Mesenchymal stem cell (in vitro differentiated cells and primary cell): ENCODE results near the gene CFAP69.
A peak's percentile ranks its signal among the peaks of the same experiment; 100 is the strongest.

Experiments
- DNase-seq: peaks from one replicate; pipeline ENCODE4 v3.0.0-alpha.2; 2013
- H2AFZ ChIP-seq: one replicate; pipeline ENCODE4 v1.6.1; 2013; ENCODE audit warnings: low read depth, mild to moderate bottlenecking, control low read depth, inconsistent platforms, low read length, moderate library complexity
- H2AK5ac ChIP-seq: 2 replicates; pipeline ENCODE4 v1.6.1; 2013; ENCODE audit warnings: low read length, moderate library complexity, mild to moderate bottlenecking, inconsistent platforms; ENCODE audit not compliant: severe bottlenecking
- H2BK120ac ChIP-seq: one replicate; pipeline ENCODE4 v1.6.1; 2013; ENCODE audit warnings: low read depth, mild to moderate bottlenecking, inconsistent platforms, low read length, moderate library complexity
- H2BK12ac ChIP-seq, 2 experiments: one replicate each; pipeline ENCODE4 v1.6.1; 2013; ENCODE audit warnings: inconsistent platforms in 2 of 2, low read length in 2 of 2, mild to moderate bottlenecking in 2 of 2, moderate library complexity in 2 of 2, control low read depth in 1 of 2
- H2BK15ac ChIP-seq: one replicate; pipeline ENCODE4 v1.6.1; 2013; ENCODE audit warnings: mild to moderate bottlenecking, low read depth, inconsistent platforms; ENCODE audit not compliant: poor library complexity, severe bottlenecking
- H2BK5ac ChIP-seq: 2 replicates; pipeline ENCODE4 v1.6.1; 2013; ENCODE audit warnings: low read depth, mild to moderate bottlenecking, low read length, control low read depth, inconsistent platforms; ENCODE audit not compliant: poor library complexity, severe bottlenecking
- H3K14ac ChIP-seq, 2 experiments: one replicate each; pipeline ENCODE4 v1.6.1; 2013; ENCODE audit warnings: inconsistent platforms in 2 of 2, low read length in 2 of 2, control low read depth in 1 of 2, mild to moderate bottlenecking in 1 of 2, moderate library complexity in 1 of 2
- H3K18ac ChIP-seq, 2 experiments: one replicate each; pipeline ENCODE4 v1.6.1; 2013; ENCODE audit warnings: inconsistent platforms in 2 of 2, low read length in 2 of 2, control low read depth in 1 of 2, low read depth in 1 of 2, mild to moderate bottlenecking in 1 of 2
- H3K23ac ChIP-seq, 2 experiments: one replicate each; pipeline ENCODE4 v1.6.1; 2013; ENCODE audit warnings: inconsistent platforms in 2 of 2, low read length in 2 of 2, mild to moderate bottlenecking in 2 of 2, moderate library complexity in 2 of 2, control low read depth in 1 of 2
- H3K27ac ChIP-seq: 2 replicates; pipeline ENCODE4 v1.5.1; 2013; ENCODE audit warnings: mild to moderate bottlenecking, moderate library complexity, low read length, control low read depth, inconsistent platforms; ENCODE audit not compliant: poor library complexity, severe bottlenecking
- H3K27me3 ChIP-seq, 2 experiments: 2 replicates each; pipeline versions ENCODE4 v1.6.1 to v1.7.0; 2013; ENCODE audit warnings: low read length in 2 of 2, mild to moderate bottlenecking in 2 of 2, moderate library complexity in 2 of 2, control low read depth in 1 of 2, inconsistent platforms in 1 of 2; ENCODE audit not compliant: control insufficient read depth in 1 of 2, insufficient read depth in 1 of 2
- H3K36me3 ChIP-seq, 2 experiments: 2 replicates each; pipeline versions ENCODE4 v1.6.1 to v1.7.0; 2013; ENCODE audit warnings: low read length in 2 of 2, control low read depth in 1 of 2, inconsistent platforms in 1 of 2, low read depth in 1 of 2, mild to moderate bottlenecking in 1 of 2; ENCODE audit not compliant: insufficient read depth in 2 of 2, control insufficient read depth in 1 of 2
- H3K4ac ChIP-seq, 2 experiments: one replicate each; pipeline ENCODE4 v1.6.1; 2013; ENCODE audit warnings: inconsistent platforms in 2 of 2, low read length in 2 of 2, mild to moderate bottlenecking in 2 of 2, moderate library complexity in 2 of 2, control low read depth in 1 of 2, low read depth in 1 of 2
- H3K4me1 ChIP-seq: 2 replicates; pipeline ENCODE4 v1.6.1; 2013; ENCODE audit warnings: low read depth, low read length, control low read depth; ENCODE audit not compliant: control insufficient read depth, insufficient read depth
- H3K4me2 ChIP-seq: 2 replicates; pipeline ENCODE4 v1.6.1; 2013; ENCODE audit warnings: low read length, mild to moderate bottlenecking, inconsistent platforms; ENCODE audit not compliant: poor library complexity, severe bottlenecking
- H3K4me3 ChIP-seq, 2 experiments: 2 replicates each; pipeline versions ENCODE4 v1.5.1 to v1.7.0; 2013; ENCODE audit warnings: low read length in 2 of 2, mild to moderate bottlenecking in 2 of 2, control low read depth in 1 of 2, low read depth in 1 of 2; ENCODE audit not compliant: insufficient read depth in 1 of 2
- H3K79me1 ChIP-seq: replicated peaks from 2 replicates; pipeline ENCODE4 v1.6.1; 2013; ENCODE audit warnings: mild to moderate bottlenecking, control low read depth, low read length, inconsistent platforms; ENCODE audit not compliant: poor library complexity, severe bottlenecking
- H3K9ac ChIP-seq: 2 replicates; pipeline ENCODE4 v1.7.0; 2013; ENCODE audit warnings: mild to moderate bottlenecking, low read length, moderate library complexity
- H3K9me3 ChIP-seq: 2 replicates; pipeline ENCODE4 v1.7.0; 2013; ENCODE audit warnings: mild to moderate bottlenecking, low read length; ENCODE audit not compliant: control insufficient read depth
- H4K8ac ChIP-seq: one replicate; pipeline ENCODE4 v1.6.1; 2013; ENCODE audit warnings: inconsistent platforms, mild to moderate bottlenecking, low read length, moderate library complexity
- H4K91ac ChIP-seq: one replicate; pipeline ENCODE4 v1.6.1; 2013; ENCODE audit warnings: mild to moderate bottlenecking, low read length, inconsistent platforms
- WGBS: methylation state at CpG from one replicate; pipeline ENCODE4 v1.1.7; 2013; ENCODE audit warnings: mixed read lengths; 5-methylcytosine and 5-hydroxymethylcytosine counted together

Gene CFAP69

DNA sequence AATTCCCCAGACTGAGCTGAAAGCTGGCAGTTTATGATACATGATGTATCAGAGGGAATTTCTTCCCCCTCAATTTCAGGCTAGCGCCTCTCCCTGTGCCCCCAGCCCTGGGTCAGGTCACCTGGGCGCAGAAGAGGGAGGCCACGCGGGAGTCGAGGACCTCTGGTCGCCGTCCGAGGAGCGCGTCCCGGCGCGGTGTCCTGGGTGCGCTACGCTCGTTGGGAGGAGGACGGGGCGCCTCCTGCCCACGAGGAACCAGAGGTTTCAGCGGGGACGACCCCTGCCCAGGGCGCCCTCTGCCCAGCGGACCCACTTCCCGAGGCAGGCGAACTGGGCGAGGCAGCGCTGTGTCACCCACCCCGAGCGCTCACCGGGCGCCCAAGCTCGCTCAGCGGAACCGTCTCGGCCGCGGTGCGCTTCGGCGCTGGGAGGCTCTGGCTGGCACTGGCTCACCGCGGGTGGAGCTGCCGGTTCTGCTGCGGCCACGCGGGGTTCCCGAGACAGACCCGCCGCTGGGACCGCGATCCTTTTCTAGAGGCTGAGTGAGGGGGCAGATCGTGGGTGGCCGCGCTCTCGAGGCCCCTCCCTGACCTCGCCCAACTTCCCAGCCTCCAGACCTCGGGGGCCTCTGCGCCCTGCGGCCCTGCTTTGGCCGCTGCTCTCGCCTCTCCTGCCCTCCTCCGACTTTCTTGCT, 76.0 kb downstream of the CFAP69 start, which contains the start of gene FAM237B:
Gene FAM237B (minus strand): TSS at position 504 of the 694 bp plus-strand sequence. CDS start 1,556 bp downstream, outside the sequence.
- no peak within 1 kb of the TSS for H2BK5ac ChIP-seq
- peak within 1 kb of the TSS; percentile 44 to 76 for H3K4me3 ChIP-seq
- no peak within 1 kb of the TSS for H3K27ac ChIP-seq
- peak within 1 kb of the TSS; percentile 56 for H3K9ac ChIP-seq
- no peak within 1 kb of the TSS for H2AK5ac ChIP-seq
- 4% methylated on average over 46 of the region's 62 CpGs for whole genome bisulfite sequencing
- peak; percentile 5 for DNase-seq
- peaks cover 25 to 31% of the 10 kb centered on the region in 2 experiments for H3K27me3 ChIP-seq
- H2BK120ac ChIP-seq: no peak within 1 kb of the TSS
- H2AFZ ChIP-seq: peak within 1 kb of the TSS; percentile 51
- H3K23ac ChIP-seq: no peak within 1 kb of the TSS
- H3K4me1 ChIP-seq: peaks cover 7% of the 10 kb centered on the region
- no peaks in the 10 kb centered on the region for H3K36me3 ChIP-seq
- peak within 1 kb of the TSS; percentile 76 for H3K4me2 ChIP-seq
- no peak within 1 kb of the TSS for H2BK15ac ChIP-seq
- no peaks in the 10 kb centered on the region for H3K9me3 ChIP-seq
- no peak within 1 kb of the TSS for H4K8ac ChIP-seq
- no peak within 1 kb of the TSS for H2BK12ac ChIP-seq
- no peak within 1 kb of the TSS for H3K14ac ChIP-seq
- H4K91ac ChIP-seq: no peak within 1 kb of the TSS
- H3K4ac ChIP-seq: no peak within 1 kb of the TSS
- H3K79me1 ChIP-seq: no peaks in the 10 kb centered on the region
- no peak within 1 kb of the TSS for H3K18ac ChIP-seq

DNA sequence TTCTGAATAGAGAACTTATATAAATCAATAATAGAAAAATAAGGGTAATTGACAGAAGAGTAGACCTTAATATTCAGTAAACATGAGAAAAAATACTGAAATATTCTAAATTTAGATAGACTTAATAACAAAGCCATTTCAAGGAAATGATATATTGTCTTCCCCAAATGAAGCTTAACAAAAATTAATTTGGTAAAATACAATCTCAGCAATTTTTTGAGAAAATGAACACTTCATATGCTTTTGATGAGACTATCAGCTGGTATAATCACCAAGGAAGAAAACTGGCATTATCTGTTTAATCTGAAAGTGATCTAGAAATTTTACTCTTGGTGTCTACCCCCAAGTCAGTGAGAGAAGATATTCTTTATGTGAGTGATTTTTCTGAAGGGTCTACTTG, 77.9 kb downstream of the CFAP69 start:
- Histone ChIP-seq H2BK12ac (no peak overlapping the region), H2BK120ac (no peak overlapping the region), H3K4me3 (no peak overlapping the region), H3K4me1 (peaks cover 7% of the 10 kb centered on the region), H3K9ac (no peak overlapping the region), H3K4me2 (no peak overlapping the region), H3K79me1 (no peaks in the 10 kb centered on the region), H2BK15ac (no peak overlapping the region), H3K4ac (no peak overlapping the region), H3K18ac (no peak overlapping the region), H3K27me3 (peaks cover 25 to 31% of the 10 kb centered on the region in 2 experiments), H3K9me3 (no peaks in the 10 kb centered on the region), H2BK5ac (no peak overlapping the region), H3K23ac (no peak overlapping the region), H2AK5ac (no peak overlapping the region), H4K8ac (no peak overlapping the region), H4K91ac (no peak overlapping the region), H2AFZ (no peak overlapping the region), H3K36me3 (no peaks in the 10 kb centered on the region), H3K14ac (no peak overlapping the region), H3K27ac (no peak overlapping the region)
- DNase-seq: no peak

DNA sequence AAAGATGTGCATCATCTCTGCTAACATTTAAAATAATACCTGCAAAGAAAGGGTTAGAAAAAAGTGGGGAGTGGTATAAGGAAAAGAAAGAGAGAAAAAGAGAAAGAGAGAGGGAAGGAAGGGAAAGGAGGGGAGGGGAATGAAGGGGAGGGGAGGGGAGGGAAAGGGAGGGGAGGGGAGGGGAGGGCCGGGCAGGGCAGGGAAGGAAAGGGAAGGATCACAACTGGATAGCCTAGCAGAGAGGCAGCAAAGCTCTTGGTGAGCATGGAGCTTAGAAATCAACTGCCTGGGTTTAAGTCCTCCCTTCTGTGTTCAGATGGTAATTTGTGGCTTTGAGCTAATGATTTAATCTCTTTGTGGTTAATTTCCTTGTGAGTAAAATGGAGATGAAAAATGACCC, 81.5 kb downstream of the CFAP69 start:
- no peak overlapping the region for H2AK5ac ChIP-seq
- no peak overlapping the region for H3K14ac ChIP-seq
- no peak overlapping the region for H3K18ac ChIP-seq
- no peak overlapping the region for H2BK15ac ChIP-seq
- no peaks in the 10 kb centered on the region for H3K36me3 ChIP-seq
- no peak overlapping the region for H2BK12ac ChIP-seq
- no peaks in the 10 kb centered on the region for H3K9me3 ChIP-seq
- no peak overlapping the region for H2BK5ac ChIP-seq
- 0% methylated on average over 1 of the region's 1 CpG for WGBS
- H3K23ac ChIP-seq: no peak overlapping the region
- H3K79me1 ChIP-seq: no peaks in the 10 kb centered on the region
- no peak overlapping the region for H3K9ac ChIP-seq
- no peaks in the 10 kb centered on the region for H3K4me1 ChIP-seq
- H4K91ac ChIP-seq: no peak overlapping the region
- no peak overlapping the region for H3K27ac ChIP-seq
- no peak overlapping the region for H4K8ac ChIP-seq
- DNase-seq: no peak
- no peak overlapping the region for H2BK120ac ChIP-seq
- H3K27me3 ChIP-seq: peaks cover 6 to 9% of the 10 kb centered on the region in 2 experiments
- H3K4me3 ChIP-seq: no peak overlapping the region
- H3K4me2 ChIP-seq: no peak overlapping the region
- no peak overlapping the region for H3K4ac ChIP-seq
- no peak overlapping the region for H2AFZ ChIP-seq

DNA sequence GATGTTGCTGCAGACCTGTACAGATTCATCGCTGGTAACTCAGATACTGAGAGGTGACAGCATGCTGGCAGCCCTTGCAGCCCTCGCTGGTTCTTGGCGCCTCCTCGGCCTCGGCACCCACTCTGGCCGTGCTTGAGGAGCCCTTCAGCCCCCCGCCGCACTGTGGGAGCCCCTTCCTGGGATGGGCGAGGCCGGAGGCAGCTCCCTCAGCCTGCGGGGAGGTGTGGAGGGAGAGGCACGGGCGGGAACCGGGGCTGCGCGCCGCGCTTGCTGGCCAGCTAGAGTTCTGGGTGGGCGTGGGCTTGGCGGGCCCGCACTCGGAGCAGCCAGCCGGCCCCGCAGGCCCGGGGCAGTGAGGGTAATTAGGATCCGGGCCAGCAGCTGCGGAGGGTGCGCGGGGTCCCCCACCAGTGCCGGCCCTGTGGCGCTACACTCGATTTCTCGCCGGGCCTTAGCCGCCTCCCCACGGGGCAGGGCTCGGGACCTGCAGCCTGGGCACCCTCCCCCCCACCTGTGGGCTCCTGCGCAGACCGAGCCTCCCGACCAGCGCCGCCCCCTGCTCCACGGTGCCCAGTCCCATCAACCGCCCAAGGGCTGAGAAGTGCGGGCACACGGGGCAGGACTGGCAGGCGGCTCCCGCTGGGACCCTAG, 89.3 kb downstream of the CFAP69 start:
- Histone ChIP-seq H2BK12ac (no peak overlapping the region), H3K9me3 (no peaks in the 10 kb centered on the region), H3K23ac (no peak overlapping the region), H2BK5ac (no peak overlapping the region), H3K18ac (no peak overlapping the region), H3K79me1 (no peaks in the 10 kb centered on the region), H3K4me1 (no peaks in the 10 kb centered on the region), H3K4me3 (no peak overlapping the region), H2AFZ (no peak overlapping the region), H3K36me3 (no peaks in the 10 kb centered on the region), H3K14ac (no peak overlapping the region), H4K8ac (no peak overlapping the region), H3K4ac (no peak overlapping the region), H3K4me2 (no peak overlapping the region), H2BK120ac (no peak overlapping the region), H3K27ac (no peak overlapping the region), H3K9ac (no peak overlapping the region), H2AK5ac (no peak overlapping the region), H2BK15ac (no peak overlapping the region), H3K27me3 (no peaks in the 10 kb centered on the region), H4K91ac (no peak overlapping the region)
- no peak for DNase-seq
- WGBS: 93% methylated on average over 45 of the region's 48 CpGs
